GM19193 (cell line): ENCODE results near the gene BZW1.

Experiments used
- POLR2A ChIP-seq: IDR thresholded peaks from 4 replicates; pipeline ENCODE4 v1.6.1; 2011; ENCODE audit not compliant: insufficient read depth, insufficient read length; ENCODE audit errors: extremely low read depth

Gene BZW1

GRCh38 chr2:200810998-200811332 is 745 bp upstream of the BZW1 start:
- no peak for TF ChIP-seq POLR2A

- no peak for TF ChIP-seq POLR2A
These were observed 662 bp downstream of the BZW1 start for GRCh38 chr2:200812122-200813022.

GRCh38 chr2:200814276-200814815 is 2.6 kb downstream of the BZW1 start:
- TF ChIP-seq POLR2A, result no peak

GRCh38 chr2:200814917-200815316 is 3.2 kb downstream of the BZW1 start:
- TF ChIP-seq POLR2A, result no peak

DNA sequence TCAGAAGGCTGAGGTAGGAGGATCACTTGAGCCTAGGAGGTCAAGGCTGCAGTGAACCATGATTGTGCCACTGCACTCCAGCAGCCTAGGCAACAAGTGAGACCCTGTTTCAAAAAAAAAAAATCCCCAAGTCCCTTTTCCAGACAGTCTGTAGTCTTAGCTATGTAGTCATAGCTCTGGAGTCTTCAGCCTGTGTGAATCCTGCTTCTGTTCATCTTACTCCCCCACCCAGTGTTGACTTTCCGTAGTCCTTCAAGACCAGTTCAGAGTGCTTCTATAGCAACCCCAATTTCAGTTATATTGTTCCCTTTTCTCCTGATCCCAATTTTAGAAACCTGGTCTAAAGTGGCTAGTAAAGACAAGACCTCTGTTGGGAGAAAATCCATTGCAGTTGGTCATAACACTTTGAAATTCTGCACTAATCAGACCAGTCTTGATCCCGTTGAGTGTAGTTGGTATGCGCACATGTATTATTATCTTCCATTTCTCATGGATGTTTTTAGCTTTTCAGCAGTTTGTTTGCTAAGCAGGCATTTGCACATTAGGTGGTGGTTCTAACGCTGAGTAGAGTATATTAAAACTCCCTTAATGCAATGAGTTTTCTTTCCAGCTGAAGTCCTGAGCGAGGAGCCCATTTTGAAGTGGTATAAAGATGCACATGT is 9.0 kb downstream of the BZW1 start:
- TF ChIP-seq POLR2A, result no peak

DNA sequence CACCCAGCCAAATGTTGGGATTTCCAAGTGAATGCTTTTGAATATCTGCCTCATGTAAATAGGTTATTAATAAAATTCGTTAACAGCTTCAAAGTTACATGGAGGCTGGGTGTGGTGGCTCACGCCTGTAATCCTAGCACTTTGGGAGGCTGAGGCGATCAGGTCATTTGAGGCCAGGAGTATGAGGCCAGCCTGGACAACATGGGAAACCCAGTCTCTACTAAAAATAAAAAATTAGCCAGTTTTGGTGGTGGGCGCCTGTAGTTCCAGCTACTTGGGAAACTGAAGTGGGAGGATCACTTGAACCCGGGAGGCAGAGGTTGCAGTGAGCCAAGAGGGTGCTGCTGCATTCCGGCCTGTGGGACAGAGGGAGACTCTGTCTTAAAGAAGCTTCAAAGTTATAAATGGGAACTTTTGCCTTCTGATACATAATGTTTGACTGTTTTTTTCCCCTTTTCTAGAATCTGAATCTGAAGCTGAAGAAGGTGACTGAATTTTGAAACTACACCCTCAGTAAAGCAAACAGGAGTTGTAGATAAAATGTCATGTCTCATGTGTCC is 10.1 kb downstream of the BZW1 start:
- TF ChIP-seq POLR2A, result no peak

- TF ChIP-seq POLR2A, result peak; percentile 1
These were observed 16.4 kb downstream of the BZW1 start for GRCh38 chr2:200828104-200828503.

GRCh38 chr2:200828572-200829257 is 17.0 kb downstream of the BZW1 start:
- no peak for TF ChIP-seq POLR2A

DNA sequence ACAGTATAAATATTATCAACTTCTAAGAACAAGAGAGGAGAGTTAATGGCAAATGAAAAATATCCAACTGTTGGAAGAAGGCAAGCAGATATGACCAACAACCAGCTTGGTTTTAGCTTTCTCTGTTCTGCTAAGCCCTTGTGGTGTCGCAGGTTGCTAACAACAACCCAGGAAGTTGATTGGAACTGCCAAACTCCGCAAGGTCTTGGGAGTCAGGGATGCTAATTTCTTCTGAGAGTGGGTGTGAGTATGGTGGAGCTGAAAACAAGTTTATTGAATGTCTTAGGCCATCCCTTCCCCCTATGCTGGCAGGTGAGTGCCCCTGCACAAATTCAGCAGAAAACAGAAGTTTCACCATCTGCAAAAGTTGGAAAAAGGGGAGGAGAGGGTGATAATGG is 17.5 kb downstream of the BZW1 start:
- no peak for TF ChIP-seq POLR2A

- no peak for TF ChIP-seq POLR2A
These were observed 23.0 kb downstream of the BZW1 start for GRCh38 chr2:200834701-200835100.

- no peak for TF ChIP-seq POLR2A
These were observed 27.8 kb downstream of the BZW1 start for GRCh38 chr2:200839513-200839912.

GRCh38 chr2:200843993-200844948 is 32.6 kb downstream of the BZW1 start:
- TF ChIP-seq POLR2A, result no peak

- no peak for TF ChIP-seq POLR2A
These were observed 33.5 kb downstream of the BZW1 start for GRCh38 chr2:200845194-200845593.

DNA sequence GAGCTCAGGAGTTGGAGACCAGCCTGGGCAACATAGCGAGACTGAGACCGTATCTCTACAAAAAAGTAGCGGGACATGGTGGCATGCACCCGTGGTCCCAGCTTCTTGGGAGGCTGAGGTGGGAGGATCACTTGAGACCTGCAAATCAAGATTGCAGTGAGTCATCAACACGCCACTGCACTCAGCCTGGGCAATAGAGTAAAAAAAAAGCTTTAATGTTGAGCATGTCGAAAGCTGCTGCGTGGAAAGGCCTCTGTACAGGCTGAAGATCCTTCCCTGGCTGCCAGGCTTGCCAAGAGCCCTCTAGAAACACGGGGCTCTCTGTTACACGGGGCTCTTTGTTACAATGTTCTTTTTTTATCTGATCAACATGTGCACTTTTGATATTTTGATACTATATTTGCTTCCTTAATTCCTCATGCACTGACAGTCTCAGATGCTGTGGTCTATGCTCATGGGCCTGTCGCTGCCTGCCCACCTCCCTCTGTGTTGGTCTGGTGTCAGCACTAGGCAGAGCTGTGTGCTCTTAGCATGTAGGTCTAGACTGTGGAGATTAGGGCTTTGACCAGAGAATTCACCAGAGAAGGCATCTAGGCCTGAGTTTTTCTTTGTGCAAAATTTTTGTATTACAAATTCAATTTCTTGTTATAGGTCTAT is 34.1 kb downstream of the BZW1 start:
- TF ChIP-seq POLR2A, result no peak

DNA sequence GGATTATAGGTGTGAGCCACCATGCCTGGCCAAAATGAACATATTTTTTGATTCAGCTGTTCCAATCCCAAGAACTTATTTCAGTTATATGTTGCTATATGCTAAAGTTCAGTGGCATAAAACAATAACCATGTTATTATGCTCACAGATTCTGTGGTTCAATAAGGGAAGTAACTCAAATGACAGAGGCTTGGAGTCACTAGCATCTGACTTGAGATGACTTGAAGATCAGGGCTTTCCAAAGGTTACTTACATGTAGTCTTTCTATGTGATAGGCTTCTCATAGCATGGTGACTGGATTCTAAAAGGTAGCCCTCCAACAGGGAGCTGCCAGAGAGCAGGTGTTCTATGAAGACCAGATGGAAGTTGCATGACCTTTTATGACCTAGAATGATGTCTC is 35.6 kb downstream of the BZW1 start:
- no peak for TF ChIP-seq POLR2A
